Liver (tissue), 9 donors: ENCODE results near the gene EFNA3. TPM values are rescaled to one million over a fixed set of nuclear protein-coding genes. Genes with fewer than 3 reads are reported as not detected.

Source experiments
- DNase-seq: peaks from one replicate; pipeline ENCODE4 v3.0.0-alpha.2; 2017; ENCODE audit warnings: low spot score
- H3K27ac ChIP-seq, 2 donors: one replicate each; pipeline ENCODE4 v1.7.0; 2013; ENCODE audit warnings: inconsistent platforms in 2 of 2, low read length in 2 of 2, control low read depth in 1 of 2, low read depth in 1 of 2, mild to moderate bottlenecking in 1 of 2
- H3K27me3 ChIP-seq, 4 donors: one replicate each; pipeline versions ENCODE4 v1.6.1 to v1.7.0; 2013; ENCODE audit warnings: low read length in 3 of 4, inconsistent platforms in 1 of 4, mild to moderate bottlenecking in 1 of 4, moderate library complexity in 1 of 4; ENCODE audit not compliant: control insufficient read depth in 4 of 4, insufficient read depth in 4 of 4
- H3K36me3 ChIP-seq, 4 donors: one replicate each; pipeline versions ENCODE4 v1.6.1 to v1.7.0; 2013; ENCODE audit warnings: low read length in 3 of 4, mild to moderate bottlenecking in 3 of 4, low read depth in 1 of 4, moderate library complexity in 1 of 4; ENCODE audit not compliant: control insufficient read depth in 4 of 4, insufficient read depth in 3 of 4
- H3K4me1 ChIP-seq, 4 donors: one replicate each; pipeline versions ENCODE4 v1.6.1 to v1.7.0; 2013; ENCODE audit warnings: low read length in 3 of 4, mild to moderate bottlenecking in 3 of 4, moderate library complexity in 1 of 4; ENCODE audit not compliant: control insufficient read depth in 4 of 4, insufficient read depth in 4 of 4
- H3K4me3 ChIP-seq, 3 donors: one replicate each; pipeline versions ENCODE4 v1.6.1 to v1.7.0; 2013; ENCODE audit warnings: low read length in 3 of 3, control low read depth in 1 of 3, low read depth in 1 of 3, mild to moderate bottlenecking in 1 of 3
- H3K9ac ChIP-seq, 2 donors: one replicate each; pipeline ENCODE4 v1.7.0; 2013; ENCODE audit warnings: low read length in 2 of 2, mild to moderate bottlenecking in 2 of 2, moderate library complexity in 2 of 2, control low read depth in 1 of 2, low read depth in 1 of 2
- H3K9me3 ChIP-seq, 4 donors: one replicate each; pipeline versions ENCODE4 v1.6.1 to v1.7.0; 2013; ENCODE audit warnings: low read length in 3 of 4; ENCODE audit not compliant: control insufficient read depth in 4 of 4
- ATF3 ChIP-seq: IDR thresholded peaks from 2 replicates; pipeline ENCODE4 v1.6.1; 2016; ENCODE audit warnings: antibody characterized with exemption
- CTCF ChIP-seq: fragments of 150-350 bp; IDR thresholded peaks from 2 replicates; pipeline ENCODE4 v1.5.1; 2017; ENCODE audit warnings: improper control_type of control experiment, low read depth, low read length; ENCODE audit not compliant: missing input control
- EGR1 ChIP-seq, 2 donors: IDR thresholded peaks; 2 replicates each; pipeline ENCODE4 v1.6.1; 2016 to 2018; ENCODE audit warnings: antibody characterized with exemption in 2 of 2, low read depth in 2 of 2
- FOXA1 ChIP-seq: IDR thresholded peaks from 2 replicates; pipeline ENCODE4 v1.6.1; 2016; ENCODE audit warnings: antibody characterized with exemption
- FOXA2 ChIP-seq: IDR thresholded peaks from 2 replicates; pipeline ENCODE4 v1.6.1; 2016; ENCODE audit warnings: antibody characterized with exemption
- GABPA ChIP-seq, 2 donors: IDR thresholded peaks in 1 of 2; conservative IDR thresholded peaks in 1 of 2; 2 replicates each; pipeline ENCODE4 v1.6.1; 2016; ENCODE audit warnings: antibody characterized with exemption in 2 of 2, mild to moderate bottlenecking in 1 of 2, moderate library complexity in 1 of 2
- HNF4A ChIP-seq, 2 donors: conservative IDR thresholded peaks; 2 replicates each; pipeline ENCODE4 v1.6.1; 2016; ENCODE audit warnings: antibody characterized with exemption in 2 of 2, mild to moderate bottlenecking in 2 of 2
- HNF4G ChIP-seq: IDR thresholded peaks from 2 replicates; pipeline ENCODE4 v1.6.1; 2016; ENCODE audit warnings: antibody characterized with exemption
- JUND ChIP-seq, 2 donors: IDR thresholded peaks; 2 replicates each; pipeline ENCODE4 v1.6.1; 2016; ENCODE audit warnings: antibody characterized with exemption in 2 of 2
- NR2F2 ChIP-seq: IDR thresholded peaks from 2 replicates; pipeline ENCODE4 v1.6.1; 2016; ENCODE audit warnings: antibody characterized with exemption
- RAD21 ChIP-seq, 2 donors: IDR thresholded peaks; 2 replicates each; pipeline ENCODE4 v1.6.1; 2016; ENCODE audit warnings: antibody characterized with exemption in 2 of 2, mild to moderate bottlenecking in 2 of 2
- REST ChIP-seq: IDR thresholded peaks from 2 replicates; pipeline ENCODE4 v1.6.1; 2016; ENCODE audit warnings: antibody characterized with exemption, mild to moderate bottlenecking
- RXRA ChIP-seq, 2 donors: IDR thresholded peaks; 2 replicates each; pipeline ENCODE4 v1.6.1; 2017 to 2018; ENCODE audit warnings: antibody characterized with exemption in 2 of 2, mild to moderate bottlenecking in 1 of 2
- SP1 ChIP-seq: IDR thresholded peaks from 2 replicates; pipeline ENCODE4 v1.6.1; 2018; ENCODE audit warnings: antibody characterized with exemption, mild to moderate bottlenecking
- TAF1 ChIP-seq: conservative IDR thresholded peaks from 2 replicates; pipeline ENCODE4 v1.6.1; 2016; ENCODE audit warnings: antibody characterized with exemption, mild to moderate bottlenecking
- YY1 ChIP-seq: IDR thresholded peaks from 2 replicates; pipeline ENCODE4 v1.6.1; 2016; ENCODE audit warnings: antibody characterized with exemption, mild to moderate bottlenecking
- ZBTB33 ChIP-seq: IDR thresholded peaks from 2 replicates; pipeline ENCODE4 v1.6.1; 2016; ENCODE audit warnings: antibody characterized with exemption
- WGBS: extraction: QIAGEN DNeasy Blood & Tissue Kit; methylation state at CpG from one replicate; pipeline ENCODE4 v1.1.7; 2013; 5-methylcytosine and 5-hydroxymethylcytosine counted together
- polyA plus RNA-seq, 2 donors: library from polyadenylated mRNA; stranded (reverse) in 1 of 2; unstranded in 1 of 2; fragments of 200-250 nt in 1 of 2; fragments of >200 nt in 1 of 2; fragmentation: Nextera tagmentation in 1 of 2; extraction: Ambion mirVana in 1 of 2; gene quantifications; one replicate each; pipeline versions ENCODE4 v1.2.1 to v1.2.3, GENCODE V29; 2013 to 2015
- total RNA-seq, 2 donors: library from RNA; depleted of rRNA; stranded (reverse); fragments of >200 nt; gene quantifications; one replicate each; pipeline ENCODE4 v1.2.3, GENCODE V29; 2014
- TF ChIP-seq, protein P1 (sequence below): IDR thresholded peaks from 2 replicates; pipeline ENCODE4 v1.6.1; 2016; ENCODE audit warnings: antibody characterized with exemption
- donor health status: healthy.
- donor health status: healthy.
- donor health status: healthy.
- donor health status: healthy.
- donor health status: healthy.

EFNA3 gene
- total and polyA plus RNA-seq, 4 donors, result 0.47 to 3.7 (median 1.1) TPM

- no peaks in the 10 kb centered on the region for H3K9me3 ChIP-seq
- 18% methylated on average over 2 of the region's 2 CpGs for WGBS
- H3K27me3 ChIP-seq, result no peaks in the 10 kb centered on the region
- TF ChIP-seq GABPA (IDR thresholded peaks at IDR 0.05 in 1 of 2, conservative IDR thresholded peaks at IDR 0.05 in 1 of 2) (peak; percentile 21 to 26), NR2F2 (no peak)
- peaks cover 8 to 26% (median 19%) of the 10 kb centered on the region in 4 donors for H3K36me3 ChIP-seq
- peak overlapping the region; percentile 99 to 100 for H3K27ac ChIP-seq
- peaks cover 0 to 47% (median 35%) of the 10 kb centered on the region in 4 donors for H3K4me1 ChIP-seq
- H3K4me3 ChIP-seq, result peak overlapping the region; percentile 35 to 93 (median 62)
- no peak for DNase-seq
- H3K9ac ChIP-seq, result peak overlapping the region; percentile 99 to 100
These were observed 53.2 kb downstream of the EFNA3 start for GRCh38 chr1:155131856-155132255.

- Histone ChIP-seq H3K4me3 (peak overlapping the region; percentile 4 to 40 (median 39)), H3K36me3 (peaks cover 8 to 26% (median 19%) of the 10 kb centered on the region in 4 donors), H3K4me1 (peaks cover 0 to 61% (median 39%) of the 10 kb centered on the region in 4 donors), H3K9me3 (no peaks in the 10 kb centered on the region), H3K27ac (peak overlapping the region; percentile 99), H3K9ac (peak overlapping the region; percentile 20 to 95), H3K27me3 (no peaks in the 10 kb centered on the region)
- TF ChIP-seq SP1, result peak; percentile 63
- TF ChIP-seq ZBTB33, result no peak
- TF ChIP-seq RXRA (IDR thresholded peaks at IDR 0.05), result peak; percentile 72 to 86
- no peak for TF ChIP-seq JUND (IDR thresholded peaks at IDR 0.05)
- peak; percentile 39 for TF ChIP-seq HNF4G
- TF ChIP-seq EGR1 (IDR thresholded peaks at IDR 0.05; ENCODE audit: low read depth in 2 of 2), result no peak
- no peak for TF ChIP-seq GABPA (IDR thresholded peaks at IDR 0.05 in 1 of 2, conservative IDR thresholded peaks at IDR 0.05 in 1 of 2)
- TF ChIP-seq CTCF, result no peak
- TF ChIP-seq, protein P1, sequence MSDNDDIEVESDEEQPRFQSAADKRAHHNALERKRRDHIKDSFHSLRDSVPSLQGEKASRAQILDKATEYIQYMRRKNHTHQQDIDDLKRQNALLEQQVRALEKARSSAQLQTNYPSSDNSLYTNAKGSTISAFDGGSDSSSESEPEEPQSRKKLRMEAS, result no peak
- TF ChIP-seq YY1, result no peak
- no peak for TF ChIP-seq ATF3
- TF ChIP-seq TAF1, result no peak
- TF ChIP-seq REST, result peak; percentile 25
- TF ChIP-seq HNF4A (conservative IDR thresholded peaks at IDR 0.05), result peak; percentile 71 to 82
- TF ChIP-seq NR2F2, result peak; percentile 93
- no peak for TF ChIP-seq FOXA1
- TF ChIP-seq FOXA2, result peak; percentile 16
- TF ChIP-seq RAD21 (IDR thresholded peaks at IDR 0.05), result peak in 1 of 2 donors; percentile 39
- peak; percentile 55 for DNase-seq
- WGBS, result 36% methylated on average over 7 of the region's 7 CpGs
These were observed 55.2 kb downstream of the EFNA3 start for GRCh38 chr1:155133799-155134281.
